ENCODE results near the gene RPGRIP1L.

GRCh38 chr16:53565296-53565863 is 138.3 kb downstream of the RPGRIP1L start:
- TF ChIP-seq ZNF207 (IDR thresholded peaks at IDR 0.05; ENCODE audit: borderline replicate concordance) (no peak), POLR2A (IDR thresholded peaks at IDR 0.05; ENCODE audit: insufficient read depth in 1 of 2, low read depth in 2 of 2, low read length in 2 of 2) (no peak), MAX (IDR thresholded peaks at IDR 0.05) (no peak), FOXJ3 (CRISPR knock-in tag; IDR thresholded peaks at IDR 0.05; ENCODE audit: borderline replicate concordance) (no peak), MXI1 (IDR thresholded peaks at IDR 0.05; ENCODE audit: borderline replicate concordance, low read depth, low read length) (no peak), ZNF3 (CRISPR knock-in tag; IDR thresholded peaks at IDR 0.05) (no peak), ZBTB14 (CRISPR knock-in tag; IDR thresholded peaks at IDR 0.05) (no peak), SAFB2 (CRISPR knock-in tag; IDR thresholded peaks at IDR 0.05; ENCODE audit: borderline replicate concordance, low read depth) (no peak), POLR2AphosphoS5 (IDR thresholded peaks at IDR 0.05; ENCODE audit: low read depth, low read length) (no peak), NR2C2 (CRISPR knock-in tag; IDR thresholded peaks at IDR 0.05; ENCODE audit: borderline replicate concordance) (no peak), SSRP1 (CRISPR knock-in tag; IDR thresholded peaks at IDR 0.05) (no peak)
